Panc1 (cell line): ENCODE data around the gene WRAP73. TPM values are rescaled to one million over a fixed set of nuclear protein-coding genes. Genes with fewer than 3 reads are reported as not detected.

Experiments used
- ATAC-seq: fragments of 200-7000 bp; cut with Tn5 transposase; 2 replicates; pipeline ENCODE4 v1.9.1; 2020; ENCODE audit warnings: mild to moderate bottlenecking, moderate library complexity
- BruUV-seq: library from RNA; stranded (reverse); fragments of 400-500 nt; replicated peaks from 2 replicates; lab custom pipeline; 2021; lab: Mats Ljungman, UMichigan
- CTCF ChIA-PET: fragments of 300-600 bp; sonication (Branson Sonifier 250); formaldehyde crosslinking; loops from one replicate; lab custom pipeline; 2022; ENCODE audit warnings: antibody characterized with exemption; lab: Charles Lee
- POLR2A ChIA-PET: fragments of 300-600 bp; sonication (Branson Sonifier 250); formaldehyde crosslinking; loops from one replicate; lab custom pipeline; 2022; ENCODE audit warnings: antibody characterized with exemption; lab: Charles Lee
- DNase-seq: peaks from one replicate; pipeline ENCODE4 v3.0.0-alpha.2; 2010; ENCODE audit warnings: low read depth, low spot score
- H3K27ac ChIP-seq: 2 replicates; pipeline ENCODE4 v1.5.1; 2011; ENCODE audit warnings: mild to moderate bottlenecking, low read length, inconsistent platforms
- H3K27me3 ChIP-seq: fragments of 200-500 bp; sonication (Bioruptor generic); 2 replicates; pipeline ENCODE4 v1.6.0; 2014; ENCODE audit warnings: low read length, inconsistent platforms; ENCODE audit not compliant: control insufficient read depth, insufficient read depth
- H3K36me3 ChIP-seq: fragments of 200-500 bp; sonication (Bioruptor generic); 2 replicates; pipeline ENCODE4 v1.5.1; 2014; ENCODE audit warnings: inconsistent platforms, mild to moderate bottlenecking, low read length, moderate library complexity; ENCODE audit not compliant: control insufficient read depth, insufficient read depth
- H3K4me1 ChIP-seq: 2 replicates; pipeline ENCODE4 v1.5.1; 2011; ENCODE audit warnings: inconsistent platforms, mild to moderate bottlenecking, low read length, moderate library complexity; ENCODE audit not compliant: control insufficient read depth, insufficient read depth
- H3K4me3 ChIP-seq, 2 experiments: 2 replicates each; pipeline ENCODE4 v1.5.1; 2011 to 2012; ENCODE audit warnings: low read depth in 2 of 2, low read length in 2 of 2, mild to moderate bottlenecking in 2 of 2, inconsistent platforms in 1 of 2, moderate library complexity in 1 of 2
- H3K9me3 ChIP-seq: fragments of 200-500 bp; sonication (Bioruptor generic); 2 replicates; pipeline ENCODE4 v1.5.1; 2014; ENCODE audit warnings: low read depth, mild to moderate bottlenecking, inconsistent platforms, low read length, moderate library complexity; ENCODE audit not compliant: control insufficient read depth, insufficient read depth
- CTCF ChIP-seq: fragments of 450-650 bp; IDR thresholded peaks from 2 replicates; pipeline ENCODE4 v1.5.1; 2017; ENCODE audit warnings: mild to moderate bottlenecking
- POLR2AphosphoS5 ChIP-seq: IDR thresholded peaks from 2 replicates; pipeline ENCODE4 v1.6.1; 2012; ENCODE audit warnings: mild to moderate bottlenecking, low read depth, low read length, moderate library complexity
- REST ChIP-seq, 2 experiments: IDR thresholded peaks; 2 replicates each; pipeline ENCODE4 v1.6.1; 2011 to 2012; ENCODE audit warnings: low read depth in 2 of 2, control low read depth in 1 of 2, low read length in 1 of 2, mild to moderate bottlenecking in 1 of 2, moderate library complexity in 1 of 2; ENCODE audit not compliant: insufficient read depth in 1 of 2
- SIN3A ChIP-seq: IDR thresholded peaks from 2 replicates; pipeline ENCODE4 v1.6.1; 2012; ENCODE audit warnings: low read depth, mild to moderate bottlenecking, low read length, moderate library complexity, borderline replicate concordance; ENCODE audit not compliant: insufficient read depth
- TCF7L2 ChIP-seq: IDR thresholded peaks from 2 replicates; pipeline ENCODE4 v1.6.1; 2011; ENCODE audit warnings: mild to moderate bottlenecking, low read depth, low read length, inconsistent platforms
- in situ Hi-C: cut with HindIII; loops from 2 replicates; pipeline ENCODE4 v1.10.0; 2016; ENCODE audit warnings: low sequenced_read_pairs, low pct_unique_long_range_greater_than_20kb
- intact Hi-C: fragments of 100-400 bp; cut with micrococcal nuclease; formaldehyde crosslinking; loops from one replicate; pipeline ENCODE4 v1.10.0; 2022; ENCODE audit not compliant: unreplicated experiment
- total RNA-seq: library from RNA; stranded (reverse); gene quantifications from one replicate; pipeline ENCODE4 v1.2.1, GENCODE V29; 2021; ENCODE audit not compliant: unreplicated experiment

The WRAP73 gene
- total RNA-seq, 1 experiment from 2014 or later = 27.1 TPM

- no peak for DNase-seq
- ChIA-PET CTCF (no interaction called here), POLR2A (interaction anchor here (0.5 kb wide), 1 partner anchor 65 kb away, joined by 9 read pairs; no protein-coding TSS in a partner anchor)
- Histone ChIP-seq H3K4me1 (peaks cover 4% of the 10 kb centered on the region; the same call in 1 of the 2 replicates), H3K9me3 (no peaks in the 10 kb centered on the region), H3K27me3 (no peaks in the 10 kb centered on the region), H3K36me3 (no peaks in the 10 kb centered on the region), H3K27ac (no peak overlapping the region), H3K4me3 (no peak overlapping the region)
- intact Hi-C loops = no loop called here
- TF ChIP-seq POLR2AphosphoS5 = no peak
- no peak for TF ChIP-seq TCF7L2
- no peak for TF ChIP-seq SIN3A
- TF ChIP-seq CTCF = no peak
- TF ChIP-seq REST (IDR thresholded peaks at IDR 0.05; ENCODE audit: insufficient read depth in 1 of 2, low read depth in 2 of 2, low read length in 1 of 2) = no peak
- ATAC-seq = 0 out of 2 replicates have a peak, but pooled peaks have one; percentile 22
- BruUV-seq = no TSS peak
- in situ Hi-C loops = no loop called here
These were observed 38.6 kb upstream of the WRAP73 start for GRCh38 chr1:3688356-3689137.

- Histone ChIP-seq H3K27ac (no peak overlapping the region), H3K4me1 (peaks cover 4% of the 10 kb centered on the region; the same call in 1 of the 2 replicates), H3K27me3 (no peaks in the 10 kb centered on the region), H3K4me3 (no peak overlapping the region), H3K36me3 (no peaks in the 10 kb centered on the region), H3K9me3 (no peaks in the 10 kb centered on the region)
- ChIA-PET CTCF (no interaction called here), POLR2A (no interaction called here)
- intact Hi-C loops = no loop called here
- no TSS peak for BruUV-seq
- ATAC-seq (no peak), DNase-seq (no peak)
- TF ChIP-seq SIN3A (no peak), REST (IDR thresholded peaks at IDR 0.05; ENCODE audit: insufficient read depth in 1 of 2, low read depth in 2 of 2, low read length in 1 of 2) (no peak), POLR2AphosphoS5 (no peak)
- in situ Hi-C loops = no loop called here
These were observed 37.6 kb upstream of the WRAP73 start for GRCh38 chr1:3687504-3687903.
